ENCODE data around the gene VSTM2L.

GRCh38 chr20:37920679-37921322, 17.9 kb downstream of the VSTM2L start:
- TF ChIP-seq NFIC (IDR thresholded peaks at IDR 0.05) (no peak), FOXM1 (IDR thresholded peaks at IDR 0.05; ENCODE audit: borderline replicate concordance, low read depth) (no peak), RAD21 (IDR thresholded peaks at IDR 0.05; ENCODE audit: low read depth) (no peak), REST (IDR thresholded peaks at IDR 0.05; ENCODE audit: low read depth) (no peak), CEBPB (IDR thresholded peaks at IDR 0.05) (no peak), TCF12 (IDR thresholded peaks at IDR 0.05; ENCODE audit: low read depth) (no peak), EP300 (IDR thresholded peaks at IDR 0.05; ENCODE audit: borderline replicate concordance) (no peak), EGR1 (IDR thresholded peaks at IDR 0.05) (no peak), TAF1 (IDR thresholded peaks at IDR 0.05; ENCODE audit: low read depth) (no peak), MAX (IDR thresholded peaks at IDR 0.05) (no peak), TEAD4 (IDR thresholded peaks at IDR 0.05) (no peak), ZBTB7A (IDR thresholded peaks at IDR 0.05; ENCODE audit: low read depth) (no peak), YY1 (IDR thresholded peaks at IDR 0.05; ENCODE audit: low read depth) (no peak)

All from Ishikawa (cell line).